Activated CD8-positive, alpha-beta memory T cell treated with anti-CD3 and anti-CD28 coated beads, Interleukin-2, amount 50 U/mL, for 24 hours (primary cell): Measurements from ENCODE around the gene CSE1L.
"Not testable (repeated sequence)": the region's sequence is repeated elsewhere in the genome, so short reads cannot be mapped to it uniquely, and the experiment has no call there.

ENCODE experiments used
- DNase-seq: peaks from one replicate; pipeline ENCODE4 v3.0.0-alpha.2; 2020; ENCODE audit errors: extremely low read depth

CSE1L gene, protein sequence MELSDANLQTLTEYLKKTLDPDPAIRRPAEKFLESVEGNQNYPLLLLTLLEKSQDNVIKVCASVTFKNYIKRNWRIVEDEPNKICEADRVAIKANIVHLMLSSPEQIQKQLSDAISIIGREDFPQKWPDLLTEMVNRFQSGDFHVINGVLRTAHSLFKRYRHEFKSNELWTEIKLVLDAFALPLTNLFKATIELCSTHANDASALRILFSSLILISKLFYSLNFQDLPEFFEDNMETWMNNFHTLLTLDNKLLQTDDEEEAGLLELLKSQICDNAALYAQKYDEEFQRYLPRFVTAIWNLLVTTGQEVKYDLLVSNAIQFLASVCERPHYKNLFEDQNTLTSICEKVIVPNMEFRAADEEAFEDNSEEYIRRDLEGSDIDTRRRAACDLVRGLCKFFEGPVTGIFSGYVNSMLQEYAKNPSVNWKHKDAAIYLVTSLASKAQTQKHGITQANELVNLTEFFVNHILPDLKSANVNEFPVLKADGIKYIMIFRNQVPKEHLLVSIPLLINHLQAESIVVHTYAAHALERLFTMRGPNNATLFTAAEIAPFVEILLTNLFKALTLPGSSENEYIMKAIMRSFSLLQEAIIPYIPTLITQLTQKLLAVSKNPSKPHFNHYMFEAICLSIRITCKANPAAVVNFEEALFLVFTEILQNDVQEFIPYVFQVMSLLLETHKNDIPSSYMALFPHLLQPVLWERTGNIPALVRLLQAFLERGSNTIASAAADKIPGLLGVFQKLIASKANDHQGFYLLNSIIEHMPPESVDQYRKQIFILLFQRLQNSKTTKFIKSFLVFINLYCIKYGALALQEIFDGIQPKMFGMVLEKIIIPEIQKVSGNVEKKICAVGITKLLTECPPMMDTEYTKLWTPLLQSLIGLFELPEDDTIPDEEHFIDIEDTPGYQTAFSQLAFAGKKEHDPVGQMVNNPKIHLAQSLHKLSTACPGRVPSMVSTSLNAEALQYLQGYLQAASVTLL

DNA sequence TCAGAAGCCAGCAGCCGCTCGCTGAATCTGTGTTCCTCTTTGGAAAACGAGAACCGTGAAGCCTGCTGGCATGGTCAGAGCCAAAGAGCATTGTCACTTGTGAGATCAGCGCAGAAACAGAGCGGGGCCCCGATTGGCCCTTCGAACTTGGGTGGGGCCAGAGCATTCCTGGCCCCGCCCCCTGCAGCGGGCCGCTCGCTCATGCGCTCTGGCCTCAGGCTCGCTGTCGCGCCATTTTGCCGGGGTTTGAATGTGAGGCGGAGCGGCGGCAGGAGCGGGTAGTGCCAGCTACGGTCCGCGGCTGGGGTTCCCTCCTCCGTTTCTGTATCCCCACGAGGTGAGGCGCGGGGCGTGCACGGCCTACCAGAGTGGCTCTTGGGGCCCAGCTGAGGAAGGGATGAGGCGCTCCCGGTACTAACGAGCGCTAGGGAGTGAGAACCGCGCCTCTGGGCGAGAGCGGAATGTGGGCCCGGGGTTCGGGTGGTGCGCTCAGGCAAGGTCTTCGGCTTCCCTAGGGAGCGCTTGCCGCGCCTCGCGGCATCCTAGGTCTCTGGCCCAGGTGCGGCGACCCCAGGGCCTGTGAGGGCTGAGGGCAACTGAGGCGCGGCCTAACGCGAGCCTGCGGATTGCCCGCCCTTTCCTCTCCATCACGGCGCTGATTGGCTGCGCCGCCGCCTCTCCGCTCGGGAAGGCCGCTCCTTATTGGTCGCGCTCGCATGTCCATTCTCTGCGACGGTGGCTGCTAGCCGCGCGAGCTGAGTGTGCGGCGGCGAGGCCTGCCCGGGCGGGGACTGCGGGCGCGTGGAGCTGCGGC lies at the start of gene CSE1L:
Gene CSE1L (plus strand): TSS at position 226 of the 814 bp plus-strand sequence. CDS start 12,152 bp downstream, outside the sequence.
- peak; percentile 86 for DNase-seq

DNA sequence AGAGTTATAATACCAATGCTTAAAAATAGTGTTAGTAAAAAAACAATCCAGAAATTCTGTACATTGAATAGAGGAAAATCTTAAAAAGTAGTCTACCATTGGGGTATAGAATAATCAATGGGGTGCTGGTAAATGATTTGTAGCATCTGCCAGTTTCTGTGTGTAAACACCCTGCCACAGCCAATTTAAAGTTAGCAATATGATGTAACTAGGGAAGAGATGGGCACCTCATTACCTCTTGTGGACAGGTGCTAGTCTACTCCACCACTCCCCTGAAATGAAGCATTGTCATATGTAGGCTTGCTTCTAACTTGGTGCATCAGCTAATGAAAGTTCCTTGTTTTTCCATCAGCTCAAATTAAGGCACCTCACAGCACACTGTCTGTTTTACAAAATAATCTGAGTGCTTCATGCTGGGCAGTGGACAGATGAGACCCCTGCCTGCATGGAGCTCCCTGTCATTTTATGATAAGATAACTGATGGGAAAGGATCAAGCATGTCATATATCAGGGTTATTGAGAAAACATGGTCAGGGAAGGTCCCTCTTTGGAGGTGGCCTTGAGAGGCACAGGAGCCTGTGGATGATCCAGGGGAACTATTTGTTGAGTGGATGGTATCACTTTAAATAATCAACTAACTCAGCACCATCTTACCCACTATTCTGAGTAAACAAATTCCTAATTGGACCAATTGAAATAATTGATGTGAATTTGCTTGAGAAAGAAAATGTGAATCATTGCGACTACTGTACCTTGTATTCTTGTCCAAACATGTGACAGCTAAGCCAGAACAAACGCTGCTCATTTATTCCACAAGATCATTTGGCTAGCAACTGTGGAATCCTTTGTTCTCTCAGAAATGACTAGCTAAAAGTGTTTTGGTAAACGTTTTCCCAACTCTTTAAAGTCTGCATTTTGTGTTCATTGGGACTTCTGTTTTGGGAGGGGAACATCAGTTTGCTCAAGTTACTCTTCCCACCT lies 45.9 kb upstream of the CSE1L start:
- no peak for DNase-seq

DNA sequence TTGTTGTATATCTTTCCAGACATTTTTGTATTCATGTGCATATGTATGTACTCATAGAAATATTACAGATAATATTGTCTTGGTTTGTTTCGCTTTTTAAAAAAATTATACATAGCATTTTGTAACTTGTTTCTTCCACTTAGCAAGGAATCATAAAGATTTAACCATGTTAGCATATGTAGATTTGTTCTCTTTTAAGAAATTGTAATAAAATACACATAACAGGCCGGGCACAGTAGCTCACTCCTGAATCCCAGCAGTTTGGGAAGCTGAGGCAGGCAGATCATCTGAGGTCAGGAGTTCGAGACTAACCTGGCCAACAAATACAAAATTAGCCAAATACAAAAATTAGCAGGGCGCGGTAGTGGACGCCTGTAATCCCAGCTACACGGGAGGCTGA lies 44.4 kb upstream of the CSE1L start:
- DNase-seq = no peak

DNA sequence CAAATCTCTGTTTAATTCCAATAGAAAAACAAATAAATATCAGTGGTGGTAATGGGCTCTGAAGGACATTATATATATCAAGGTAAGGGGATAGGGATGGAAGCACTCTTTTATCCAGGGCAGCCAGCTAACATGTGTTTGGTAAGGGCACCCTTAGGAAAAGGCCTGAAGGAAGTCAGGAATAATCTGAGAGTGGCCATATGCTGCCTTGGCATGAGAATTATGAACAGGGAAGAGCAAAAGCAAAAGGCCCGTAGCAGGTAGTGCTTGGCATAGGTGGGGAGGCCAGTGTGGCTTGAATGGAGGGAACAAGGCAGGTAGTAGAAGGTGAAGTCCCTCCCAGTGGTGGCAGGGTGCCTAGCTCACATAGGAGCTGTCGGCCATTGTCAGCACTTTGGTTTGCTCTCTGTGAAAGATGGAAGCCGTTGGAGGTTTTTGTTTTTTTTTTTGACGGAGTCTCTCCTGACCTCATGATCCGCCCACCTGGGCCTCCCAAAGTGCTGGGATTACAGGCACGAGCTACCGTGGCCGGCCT lies 39.6 kb upstream of the CSE1L start:
- DNase-seq = no peak

DNA sequence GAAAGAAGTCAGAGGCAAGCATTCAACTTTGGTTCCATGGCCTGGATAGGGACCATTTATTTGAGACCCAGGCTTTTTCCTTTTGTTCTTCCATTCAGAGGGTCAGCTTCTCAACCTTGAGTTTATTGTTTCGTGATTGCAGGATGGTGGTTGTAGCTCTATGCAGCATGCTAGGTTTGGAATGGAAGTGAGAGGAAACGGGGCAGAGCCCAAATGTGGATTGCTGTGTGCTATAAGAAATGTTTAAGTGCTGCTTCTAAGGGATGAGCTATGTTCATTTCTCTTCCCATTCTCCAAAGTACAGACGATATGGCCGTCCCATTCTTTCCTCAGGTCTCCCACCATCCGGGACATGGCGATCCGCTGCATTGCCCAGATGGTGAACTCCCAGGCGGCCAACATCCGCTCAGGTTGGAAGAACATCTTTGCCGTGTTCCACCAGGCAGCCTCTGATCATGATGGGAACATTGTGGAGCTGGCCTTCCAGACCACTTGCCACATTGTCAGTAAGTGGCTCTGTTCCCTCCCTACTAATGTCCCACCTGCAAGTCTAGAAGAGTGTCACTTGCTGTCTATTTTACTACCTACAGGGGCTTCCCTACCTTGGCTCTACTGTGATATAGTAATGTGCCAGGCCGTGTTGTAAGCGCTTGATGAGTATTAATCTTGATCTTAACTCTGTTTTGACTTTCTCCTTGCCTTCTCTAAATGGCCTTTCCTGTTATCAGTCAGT lies 36.0 kb upstream of the CSE1L start:
- no peak for DNase-seq

DNA sequence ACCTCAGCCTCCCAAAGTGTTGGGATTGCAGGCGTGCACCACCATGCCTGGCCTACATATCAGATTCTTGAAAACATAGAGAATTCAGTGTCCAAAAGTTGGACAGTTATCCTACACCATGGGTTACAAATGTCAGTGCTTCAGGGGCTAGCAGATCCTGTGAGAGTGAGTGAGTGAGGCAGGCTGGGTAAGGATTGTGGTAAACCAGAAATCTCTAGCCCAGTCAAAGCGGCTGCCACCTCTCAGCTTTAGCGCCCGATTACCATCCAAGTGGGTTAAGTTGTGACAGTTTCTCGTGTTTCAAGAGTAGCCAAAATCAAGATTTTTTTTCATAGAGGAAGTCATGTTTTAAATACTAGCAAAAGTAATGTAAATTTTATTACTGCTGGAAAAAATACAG lies 21.9 kb upstream of the CSE1L start:
- no peak for DNase-seq

DNA sequence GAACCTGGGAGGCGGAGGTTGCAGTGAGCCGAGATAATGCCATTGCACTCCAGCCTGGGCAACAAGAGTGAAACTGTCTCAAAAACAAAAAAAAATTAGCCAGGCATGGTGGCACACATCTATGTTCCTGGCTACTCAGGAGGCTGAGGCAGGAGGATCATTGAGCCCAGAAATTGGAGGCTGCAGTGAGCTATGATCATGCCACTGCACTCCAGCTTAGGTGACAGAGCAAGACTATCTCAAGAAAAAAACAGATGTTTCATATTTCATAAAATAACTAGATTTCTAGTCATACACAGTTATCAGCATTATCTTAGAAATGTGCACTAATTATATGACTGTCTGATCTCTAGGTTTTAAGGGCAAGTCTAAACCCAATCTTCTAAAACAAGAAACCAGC lies 17.9 kb upstream of the CSE1L start:
- DNase-seq = not testable (repeated sequence)

DNA sequence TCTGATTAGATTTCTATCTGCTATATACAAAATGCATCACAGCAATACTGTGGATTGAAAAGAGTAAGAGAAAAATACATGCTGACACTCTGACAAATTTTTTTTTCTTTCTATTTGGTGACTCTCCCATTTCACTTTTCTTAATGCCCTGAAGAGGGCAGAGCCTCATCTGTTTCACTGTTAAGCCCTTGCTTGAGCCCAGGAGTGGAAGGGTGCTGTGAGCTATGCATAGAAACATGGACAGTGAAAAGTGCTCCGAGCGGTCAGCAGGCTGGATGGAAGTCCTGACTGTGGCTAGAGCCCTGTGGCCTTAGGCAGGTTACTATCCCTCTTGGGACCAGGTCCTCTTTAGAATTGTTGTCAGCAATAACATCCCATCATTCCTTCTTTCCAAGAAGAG lies 17.4 kb upstream of the CSE1L start:
- no peak for DNase-seq

DNA sequence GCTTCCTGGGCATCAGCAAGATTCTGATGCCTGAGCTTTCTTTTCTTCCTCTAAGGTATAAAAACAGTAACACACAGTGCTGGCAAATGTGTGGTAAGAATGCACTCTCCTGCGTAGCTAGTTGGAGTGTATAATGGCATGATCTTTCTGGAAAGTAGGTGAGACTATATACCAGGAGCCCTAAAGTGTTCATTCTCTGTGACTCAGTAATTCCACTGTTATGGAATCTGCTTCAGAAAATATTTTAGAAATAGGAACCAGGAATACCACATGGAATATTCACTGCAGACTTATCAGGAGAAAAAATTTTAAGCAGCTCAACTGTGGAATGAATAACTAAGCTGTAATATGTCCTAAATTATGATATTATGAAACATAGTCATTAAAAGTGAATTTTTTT lies 16.9 kb upstream of the CSE1L start:
- DNase-seq = no peak

DNA sequence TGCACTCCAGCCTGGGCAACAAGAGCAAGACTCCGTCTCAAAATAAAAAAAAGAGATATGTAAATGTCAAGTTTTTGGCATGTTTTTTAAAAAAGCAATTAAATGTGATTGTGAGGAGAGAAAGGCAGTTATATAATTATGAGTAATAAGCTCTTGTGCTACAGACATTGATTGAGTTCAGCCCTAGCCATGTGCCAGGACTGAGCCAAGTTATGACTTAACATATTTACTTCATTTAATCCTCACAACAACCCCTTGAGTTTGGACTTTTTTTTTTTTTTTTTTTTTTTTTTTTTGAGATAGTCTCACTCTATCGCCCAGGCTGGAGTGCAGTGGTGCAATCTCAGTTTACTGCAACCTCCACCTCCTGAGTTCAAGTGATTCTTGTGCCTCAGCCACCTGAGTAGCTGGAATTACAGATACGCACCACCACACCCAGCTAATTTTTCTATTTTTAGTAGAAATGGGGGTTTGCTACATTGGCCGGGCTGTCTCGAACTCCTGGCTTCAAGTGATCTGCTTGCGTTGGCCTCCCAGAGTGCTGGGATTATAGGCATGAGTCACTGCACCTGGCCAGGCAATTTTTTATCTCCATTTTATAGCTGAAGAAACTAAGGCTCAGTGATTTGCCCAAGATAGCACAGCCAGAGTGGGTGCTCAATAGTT lies 15.0 kb upstream of the CSE1L start:
- DNase-seq = no peak

DNA sequence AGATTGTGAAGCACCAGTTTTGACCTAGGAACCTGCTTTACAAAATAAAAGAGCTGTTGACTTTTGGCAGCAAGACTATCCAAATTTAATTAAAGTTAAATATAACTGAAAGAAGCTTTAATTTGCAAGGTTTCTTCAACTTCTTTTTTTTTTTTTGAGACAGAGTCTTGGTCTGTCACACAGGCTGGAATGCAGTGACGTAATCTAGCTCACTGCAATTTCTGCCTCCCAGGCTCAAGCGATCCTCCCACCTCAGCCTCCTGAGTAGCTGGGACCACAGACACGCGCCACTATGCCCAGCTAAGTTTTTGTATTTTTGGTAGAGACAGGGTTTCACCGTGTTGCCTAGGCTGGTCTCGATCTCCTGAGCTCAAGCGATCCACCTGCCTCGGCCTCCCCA lies 13.7 kb upstream of the CSE1L start:
- no peak for DNase-seq

DNA sequence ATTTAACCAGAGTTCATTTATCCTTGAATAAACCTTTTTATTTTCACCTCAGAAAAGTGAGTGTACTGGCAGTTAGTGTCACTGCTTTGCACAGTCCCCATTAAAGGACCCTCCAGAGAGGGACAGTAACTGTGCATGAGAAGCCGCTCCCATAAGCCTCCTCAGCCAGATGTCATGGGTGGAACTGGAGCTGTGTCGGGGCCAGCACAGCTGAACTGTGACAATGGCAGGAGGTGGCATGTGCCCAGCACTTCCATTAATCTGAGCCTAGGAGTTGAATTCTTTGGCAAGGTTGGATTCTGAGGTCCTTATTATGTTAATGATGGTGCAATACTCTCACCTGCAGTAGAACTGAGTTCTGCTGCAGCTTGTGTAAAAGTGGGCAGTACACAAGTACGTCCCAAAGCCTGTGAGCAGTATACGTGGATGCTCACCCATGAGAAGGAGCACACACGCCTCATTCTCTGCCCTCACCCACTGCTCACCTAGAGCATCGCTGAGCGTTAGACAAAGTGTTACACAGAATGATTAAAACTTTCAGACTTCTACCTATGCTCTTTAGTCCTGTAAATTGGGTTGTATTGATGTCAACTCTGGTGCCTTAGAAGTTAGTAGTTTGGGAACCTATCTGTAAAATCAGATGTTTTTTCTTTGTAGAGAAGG lies 11.9 kb upstream of the CSE1L start:
- no peak for DNase-seq

DNA sequence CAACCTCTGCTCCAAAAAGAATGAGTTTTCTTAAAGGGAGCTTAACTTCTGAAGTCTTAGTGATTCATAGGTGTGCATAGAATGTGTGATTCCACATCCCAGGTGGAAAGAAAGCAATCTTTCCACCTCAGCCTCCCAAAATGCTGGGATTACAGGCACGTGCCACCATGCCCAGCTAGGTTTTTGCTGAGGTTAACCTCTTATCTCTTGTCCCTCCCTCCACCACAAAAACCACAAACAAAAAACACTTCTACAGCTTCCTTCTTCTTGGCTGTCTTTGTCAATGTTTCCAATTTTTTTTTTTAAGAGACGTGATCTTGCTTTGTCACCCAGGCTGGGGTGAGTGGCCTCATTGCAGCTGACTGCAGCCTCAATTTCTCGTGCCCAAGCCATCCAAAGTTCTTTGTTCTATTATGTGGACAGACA lies 8.1 kb upstream of the CSE1L start:
- no peak for DNase-seq

DNA sequence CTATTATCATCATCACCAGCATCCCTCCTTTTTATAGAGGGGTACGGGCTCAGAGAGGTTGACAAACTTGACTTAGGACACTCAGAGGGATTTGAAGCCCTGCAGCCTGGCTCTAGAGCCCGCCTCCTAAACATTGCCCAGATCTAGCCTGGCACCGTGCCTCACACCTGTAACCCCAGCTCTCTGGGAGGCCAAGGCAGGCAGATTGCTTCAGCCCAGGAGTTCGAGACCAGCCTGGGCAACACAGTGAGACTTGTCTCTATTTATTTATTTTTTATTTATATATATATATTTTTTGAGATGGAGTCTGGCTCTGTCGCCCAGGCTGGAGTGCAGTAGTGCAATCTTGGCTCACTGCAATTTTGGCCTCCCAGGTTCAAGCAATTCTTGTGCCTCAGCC lies 6.3 kb upstream of the CSE1L start:
- DNase-seq = no peak

DNA sequence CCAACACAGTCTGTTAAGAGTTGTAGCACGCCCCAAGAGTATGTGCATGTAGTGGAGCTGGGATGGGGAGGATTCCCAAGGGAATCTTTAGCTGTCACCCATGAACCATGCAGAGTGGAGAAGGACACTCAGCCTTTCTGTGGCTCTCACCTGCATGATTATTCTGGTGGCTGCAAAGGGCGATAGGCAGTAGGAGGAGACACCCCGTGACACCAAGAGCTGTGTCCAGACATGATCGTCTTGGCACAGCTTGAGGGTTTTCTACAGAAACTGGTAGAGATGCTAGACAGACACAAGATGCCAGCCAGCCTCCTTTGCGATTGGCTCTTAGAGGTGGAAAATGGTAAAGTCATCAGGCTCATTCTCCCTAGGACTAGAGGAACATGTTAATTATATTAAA lies 3.1 kb upstream of the CSE1L start:
- no peak for DNase-seq

DNA sequence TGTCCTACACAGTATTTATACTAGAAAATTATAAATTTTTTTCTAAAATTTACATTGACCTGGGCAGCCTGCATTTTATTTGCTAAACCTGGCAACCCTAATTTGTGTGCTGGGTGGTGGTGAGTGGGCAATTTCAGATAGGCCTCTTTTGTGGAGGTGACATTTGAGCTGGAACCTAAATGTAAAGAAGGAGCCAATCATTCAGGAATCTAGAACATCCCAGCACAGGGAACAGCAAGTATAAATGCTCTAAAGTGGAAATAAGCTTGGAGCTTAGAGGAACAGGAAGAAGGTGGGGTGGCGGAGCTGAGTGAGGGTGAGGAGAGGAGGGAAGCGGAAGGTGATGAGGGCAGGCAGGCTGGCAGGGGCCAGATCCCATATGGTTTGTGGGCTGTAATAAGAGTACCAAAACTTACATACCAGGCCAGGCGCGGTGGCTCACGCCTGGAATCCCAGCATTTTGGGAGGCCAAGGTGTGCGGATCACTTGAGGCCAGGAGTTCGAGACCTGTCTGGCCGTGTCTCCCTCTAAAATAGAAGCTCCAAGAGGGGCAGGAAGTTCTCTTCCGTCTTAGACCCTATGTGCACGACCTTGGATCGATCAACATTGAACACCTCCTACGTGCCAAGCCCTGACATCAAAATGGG lies 549 bp upstream of the CSE1L start:
- peak; percentile 0 for DNase-seq

DNA sequence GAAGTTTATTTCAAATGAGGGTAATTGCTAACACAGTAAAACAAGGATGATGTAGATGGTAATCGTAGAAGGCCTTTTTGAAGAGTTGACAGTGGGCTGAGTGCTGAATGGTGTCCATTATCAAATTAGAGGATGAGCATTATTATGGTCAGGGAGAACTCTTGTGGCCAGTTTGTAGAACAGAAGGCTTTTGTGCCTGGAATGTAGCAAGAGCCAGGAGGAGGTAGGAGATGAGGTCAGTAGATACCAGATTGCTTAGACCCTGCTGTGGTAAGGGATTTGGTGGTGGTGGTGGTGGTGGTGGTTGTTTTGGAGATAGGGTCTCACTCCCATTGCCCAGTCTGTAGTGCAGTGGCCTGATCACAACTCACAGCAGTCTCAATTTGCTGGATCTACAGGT lies 6.2 kb downstream of the CSE1L start:
- DNase-seq = no peak

DNA sequence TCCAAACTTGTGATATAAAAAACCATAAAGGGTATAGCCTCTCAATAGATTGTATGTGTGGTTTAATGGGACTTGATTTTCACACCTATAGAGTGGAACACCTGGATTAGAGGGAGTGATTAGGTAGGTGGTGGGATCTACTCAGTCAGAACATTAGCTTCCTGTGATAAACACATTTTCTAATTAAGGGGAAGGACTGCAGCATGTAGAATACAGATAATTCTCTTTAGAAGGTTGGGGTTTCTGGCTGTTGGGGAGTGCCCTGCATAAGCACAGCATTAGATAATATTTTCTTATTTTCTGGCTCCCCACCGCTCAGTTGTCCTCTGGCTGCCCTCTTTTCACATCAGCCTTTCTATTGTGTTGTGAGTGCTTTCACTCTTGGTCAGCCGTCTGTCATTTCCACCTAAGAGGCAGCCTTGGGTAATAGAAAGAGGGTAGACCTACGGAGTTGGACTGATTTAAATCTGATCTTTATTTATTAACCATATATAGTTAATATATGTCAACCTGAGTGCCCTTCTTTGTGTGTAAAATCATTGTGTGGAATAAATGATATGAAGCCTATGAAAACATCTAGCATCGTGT lies 8.0 kb downstream of the CSE1L start:
- no peak for DNase-seq
